Measurements from ENCODE around the gene KCNA3. TPM values are rescaled to one million over a fixed set of nuclear protein-coding genes. Genes with fewer than 3 reads are reported as not detected.

The KCNA3 gene
- total RNA-seq, 1 experiment from 2014 or later: under 0.01 TPM

GRCh38 chr1:110639724-110640386 is 34.9 kb downstream of the KCNA3 start:
- peak; percentile 79 for DNase-seq (ENCODE audit: low read depth)

DNA sequence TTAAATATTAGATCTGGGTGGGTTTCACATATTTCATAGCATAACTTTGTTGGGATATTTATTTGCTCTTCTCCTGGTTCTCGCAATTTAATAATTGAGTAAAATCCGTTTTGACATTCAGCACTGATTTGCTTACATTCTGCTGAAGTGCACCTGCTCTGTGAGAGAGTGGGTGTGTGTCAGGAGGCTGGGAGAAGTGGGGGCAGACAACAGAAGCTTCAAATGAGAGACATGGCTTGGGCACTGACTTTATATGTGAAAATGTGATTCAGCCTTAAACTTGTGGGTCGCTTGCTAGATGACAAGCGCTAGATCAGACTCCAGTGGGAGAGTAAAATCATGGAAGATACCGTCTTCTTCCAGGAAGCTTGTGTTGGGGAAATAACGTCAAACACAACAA is 36.2 kb downstream of the KCNA3 start:
- no peak for DNase-seq (ENCODE audit: low read depth)

DNA sequence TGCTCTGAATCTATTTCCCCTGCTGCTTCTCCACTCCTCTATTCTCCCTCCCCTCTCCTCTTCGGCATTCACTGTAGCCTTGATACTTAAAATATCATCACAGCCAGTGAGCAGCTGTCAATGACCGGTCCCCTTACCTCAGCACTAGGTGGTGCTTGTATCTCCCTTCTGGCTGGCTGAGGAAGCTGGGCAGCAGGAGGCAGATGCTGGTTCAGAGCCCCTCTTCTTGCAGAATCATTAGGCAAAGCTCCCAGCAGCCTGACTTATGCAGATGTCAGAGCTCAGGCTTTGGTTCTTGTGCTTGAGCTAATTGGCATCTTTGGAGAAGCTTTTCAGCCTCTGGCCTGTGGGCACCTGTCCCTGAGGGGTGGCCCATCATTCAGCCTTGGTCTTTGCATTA is 36.7 kb downstream of the KCNA3 start:
- no peak for DNase-seq (ENCODE audit: low read depth)

GRCh38 chr1:110637475-110637874 is 37.3 kb downstream of the KCNA3 start:
- DNase-seq (ENCODE audit: low read depth): no peak

DNA sequence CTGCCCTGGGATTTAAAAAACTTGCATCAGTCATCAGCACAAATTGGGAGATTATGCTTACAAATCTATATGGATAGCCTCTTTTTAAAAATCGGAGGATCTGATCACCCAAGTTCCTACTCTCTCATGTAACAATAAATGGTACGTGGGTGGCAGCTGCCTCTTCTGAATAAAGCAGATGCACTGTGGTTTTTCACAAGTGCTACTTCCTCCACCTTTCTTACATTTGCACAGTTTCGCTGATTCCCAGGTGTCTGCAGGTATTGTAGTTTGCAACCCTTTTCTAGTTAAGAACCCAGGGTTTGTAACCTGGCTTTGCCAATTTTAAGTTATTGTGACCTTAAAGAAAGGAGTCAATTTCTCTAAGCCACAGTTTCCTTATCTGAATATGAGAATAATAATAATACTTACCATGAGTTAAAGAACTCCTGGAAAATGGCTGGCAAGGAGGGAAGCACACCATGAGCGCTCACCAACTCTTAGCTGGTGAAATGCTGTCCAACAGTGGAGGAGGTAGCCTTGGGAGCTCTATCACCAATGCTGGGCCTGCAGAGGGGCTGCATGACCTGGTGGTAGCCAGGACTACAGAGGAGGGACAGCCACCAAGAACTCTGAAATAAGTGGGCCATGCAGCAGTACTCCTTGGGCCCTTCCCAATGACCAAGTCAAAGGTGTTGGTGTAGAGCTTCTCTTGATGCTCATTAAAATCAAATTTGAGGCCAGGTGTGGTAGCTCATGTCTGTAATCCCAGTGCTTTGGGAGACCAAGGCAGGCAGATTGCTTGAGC is 38.4 kb downstream of the KCNA3 start:
- DNase-seq (ENCODE audit: low read depth): no peak

DNA sequence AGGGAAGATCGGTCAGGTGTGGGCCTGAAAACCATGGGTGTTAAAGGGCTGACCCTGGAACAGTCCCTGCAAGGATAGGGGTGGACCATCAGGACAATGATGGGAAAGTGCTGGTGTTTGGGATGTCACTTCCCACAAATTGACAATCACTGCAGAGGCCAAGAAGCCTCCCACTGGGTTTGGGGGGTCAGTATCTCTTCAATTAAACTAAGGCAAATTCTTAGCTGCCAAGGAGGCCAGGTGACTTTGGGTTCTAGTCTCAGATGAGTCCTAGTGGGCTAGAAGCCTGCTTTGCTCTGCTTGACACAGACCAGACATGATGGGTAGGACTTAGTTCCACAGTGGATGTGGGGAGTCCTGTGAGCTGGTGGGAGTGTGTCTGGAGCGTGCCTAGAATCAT is 39.3 kb downstream of the KCNA3 start:
- no peak for DNase-seq (ENCODE audit: low read depth)

DNA sequence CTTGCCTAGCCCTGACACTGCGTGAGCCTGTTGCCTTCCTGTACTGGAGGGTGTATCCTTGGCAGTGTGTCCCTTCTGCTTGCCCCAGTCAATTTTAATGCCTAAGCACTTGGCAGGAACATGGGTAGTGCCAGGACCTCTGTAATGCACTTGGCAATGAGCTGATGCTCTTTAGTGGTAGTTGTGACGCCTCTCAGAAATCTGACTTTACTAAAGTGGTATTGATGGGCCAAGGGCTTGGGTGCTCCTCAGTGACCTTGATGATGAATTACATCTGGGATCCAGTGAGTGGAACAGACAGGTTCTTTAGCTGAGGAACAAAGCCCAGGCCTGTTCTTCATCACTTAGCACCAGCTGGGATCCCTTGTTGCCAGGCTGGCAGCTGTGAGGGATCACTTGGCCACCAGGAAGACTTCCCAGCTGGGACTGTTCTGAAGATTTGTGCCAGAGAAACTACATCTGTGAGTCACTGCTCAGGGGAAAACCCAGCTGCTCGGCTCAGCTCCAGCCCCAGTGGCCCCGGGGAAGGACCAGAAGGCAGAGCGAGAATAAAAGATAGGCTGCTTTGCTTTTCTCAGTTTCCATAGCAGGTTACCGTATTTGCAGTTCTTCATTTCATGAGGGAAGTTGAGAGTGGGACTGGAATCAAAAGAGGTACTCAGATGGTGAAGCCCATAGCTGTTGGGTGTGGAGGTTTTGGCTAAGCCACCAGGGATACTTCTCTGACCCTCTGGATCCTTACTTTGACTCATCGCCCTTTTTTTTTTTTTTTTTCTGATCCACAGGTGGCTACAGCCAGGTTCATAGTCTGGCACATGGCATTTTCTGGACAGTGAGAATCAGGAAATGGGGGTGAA is 40.1 kb downstream of the KCNA3 start:
- DNase-seq (ENCODE audit: low read depth): peak; percentile 95

GRCh38 chr1:110634086-110634454 is 40.7 kb downstream of the KCNA3 start:
- no peak for DNase-seq (ENCODE audit: low read depth)

- no peak for DNase-seq (ENCODE audit: low read depth)
Measured at GRCh38 chr1:110633646-110634030, 41.1 kb downstream of the KCNA3 start.

DNA sequence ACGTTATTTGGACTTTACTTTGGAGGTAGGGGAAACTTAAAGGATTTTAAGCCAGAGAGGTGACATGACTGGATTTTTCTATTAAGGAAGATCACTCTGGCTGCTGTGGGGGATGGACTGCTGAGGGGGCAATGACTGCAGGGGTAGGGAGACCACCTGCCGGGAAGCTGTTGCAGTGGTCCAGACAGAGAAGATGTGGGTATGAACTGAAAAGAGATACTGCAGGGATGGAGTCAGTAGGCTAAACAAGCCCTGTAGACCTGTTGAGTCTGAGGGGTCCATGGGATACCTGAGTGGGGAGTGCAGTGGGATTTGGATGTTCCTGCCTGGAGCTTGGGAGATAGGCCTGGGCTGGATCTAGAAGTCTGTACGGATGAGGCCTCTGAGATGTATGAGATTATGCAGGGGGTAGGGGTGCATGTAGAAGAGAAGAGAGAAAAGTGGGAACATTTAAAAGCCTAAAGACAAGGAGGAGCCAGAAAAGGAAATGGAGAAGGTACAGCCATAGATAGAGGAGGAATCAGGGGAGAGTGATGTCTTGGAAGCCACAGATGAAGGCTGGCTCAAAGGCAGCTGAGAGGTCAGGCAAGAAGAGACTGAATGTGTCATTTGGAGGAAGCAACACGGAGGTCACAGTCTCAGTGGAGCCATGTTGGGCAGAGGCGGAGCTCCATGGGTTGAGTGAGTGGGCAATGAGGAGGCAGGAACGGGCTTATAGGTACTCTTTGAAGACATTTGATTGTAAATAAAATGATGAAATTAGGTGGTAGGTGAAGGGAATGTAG is 42.7 kb downstream of the KCNA3 start:
- DNase-seq (ENCODE audit: low read depth): no peak

DNA sequence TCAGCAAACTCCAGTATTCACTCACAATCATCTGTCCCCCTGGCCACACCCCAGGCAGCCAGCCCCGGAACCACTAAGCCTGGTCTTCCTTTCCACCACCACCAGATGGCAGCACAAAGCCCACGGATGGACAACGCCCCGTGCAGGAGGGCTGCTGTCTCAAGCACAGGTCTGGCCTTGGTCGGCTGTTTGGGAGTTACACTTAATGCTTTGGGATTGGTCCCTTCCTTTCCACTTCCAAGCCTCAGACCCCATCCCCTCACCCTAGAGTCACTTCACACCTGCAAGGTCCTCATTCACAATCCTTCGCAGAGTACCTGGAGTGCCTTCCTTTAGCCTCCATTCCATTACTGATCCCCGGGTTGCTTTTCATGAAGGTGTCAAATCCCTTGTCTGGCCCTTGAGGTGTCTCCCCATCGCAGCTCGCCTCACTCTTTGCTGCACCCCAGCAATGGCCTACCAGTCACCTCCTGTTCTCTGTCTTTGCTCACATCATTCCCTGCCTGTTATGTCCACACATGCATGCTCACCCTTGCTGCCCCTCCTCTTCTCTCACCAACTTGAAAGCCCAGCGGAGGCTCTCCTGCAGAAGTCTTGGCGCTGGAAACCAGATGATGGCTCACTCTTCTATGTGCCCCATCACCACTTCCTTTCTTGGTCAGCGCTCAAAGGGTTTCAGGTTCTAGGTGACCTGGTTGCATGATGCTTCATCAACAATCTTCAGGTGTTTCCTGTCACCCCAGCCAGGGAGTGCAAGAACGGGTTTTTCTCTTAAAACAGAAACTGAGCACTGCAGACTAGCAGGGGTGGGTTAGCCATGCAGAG is 43.7 kb downstream of the KCNA3 start:
- peak; percentile 60 for DNase-seq (ENCODE audit: low read depth)

GRCh38 chr1:110628323-110629105 is 46.2 kb downstream of the KCNA3 start:
- no peak for DNase-seq (ENCODE audit: low read depth)

DNA sequence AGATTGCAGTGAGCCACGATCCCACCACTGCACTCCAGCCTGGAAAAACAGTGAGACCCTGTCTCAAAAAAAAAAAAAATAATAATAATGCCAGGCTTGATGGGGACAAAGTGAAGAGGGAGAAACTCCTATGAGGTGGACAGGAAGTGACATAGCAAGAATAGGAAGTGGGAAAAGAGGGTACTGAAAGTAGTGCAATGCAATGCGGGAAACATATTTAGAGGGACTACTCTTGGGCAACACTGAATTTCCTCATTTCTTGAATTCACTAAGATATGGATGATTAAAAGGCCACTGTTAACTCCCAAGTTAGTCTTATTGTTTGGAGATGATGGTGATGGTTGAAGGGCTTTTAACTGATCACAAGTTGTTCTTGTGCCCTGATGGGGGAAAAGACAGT is 47.0 kb downstream of the KCNA3 start:
- no peak for DNase-seq (ENCODE audit: low read depth)

- DNase-seq (ENCODE audit: low read depth): no peak
Measured at GRCh38 chr1:110626889-110627288, 47.9 kb downstream of the KCNA3 start.

Other genes with a start within 250 kb of the KCNA3 start
- gene PROK1, start 223.8 kb downstream of the KCNA3 start, total RNA-seq (2014; rRNA removed; shearing (Covaris generic)): 0.24 and 0.39 TPM in 2 replicates
- gene KCNA10, start 155.8 kb downstream of the KCNA3 start, total RNA-seq (2014; rRNA removed; shearing (Covaris generic)): not detected in 2 replicates
- gene KCNA2, start 68.6 kb downstream of the KCNA3 start, total RNA-seq (2014; rRNA removed; shearing (Covaris generic)): 0.20 and 0.48 TPM in 2 replicates
- 0.29 TPM in 1 of 2 replicates, not detected in the other for gene CD53, start 198.2 kb upstream of the KCNA3 start, total RNA-seq (2014; rRNA removed; shearing (Covaris generic))